ENCODE measurements around the gene SKAP2. TPM values are rescaled to one million over a fixed set of nuclear protein-coding genes. Genes with fewer than 3 reads are reported as not detected.

The SKAP2 gene
- total RNA-seq, 1 experiment from 2014 or later = 0.56 TPM

DNA sequence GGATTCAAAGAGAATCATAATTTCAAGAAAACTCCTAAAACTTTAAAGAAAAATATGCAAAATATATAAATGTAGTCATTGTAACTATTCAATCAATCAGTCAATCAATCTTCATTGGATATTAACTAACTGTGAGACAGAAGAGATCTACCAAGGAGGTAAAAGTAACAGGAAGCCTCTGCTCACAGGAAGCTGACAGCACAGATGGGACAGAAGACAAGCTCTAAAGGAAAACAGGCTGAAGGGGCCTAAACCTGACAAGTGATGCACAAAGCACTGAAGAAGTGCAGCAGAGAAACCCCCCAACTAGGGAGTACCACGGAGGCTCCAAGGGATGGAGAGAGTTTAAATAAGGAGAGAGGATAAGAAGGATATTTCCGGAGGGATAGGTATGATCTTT, 173.0 kb downstream of the SKAP2 start:
- Histone ChIP-seq H3K9me3 (ENCODE audit: low read depth, low read length, poor library complexity, severe bottlenecking) (no peaks in the 10 kb centered on the region), H3K36me3 (ENCODE audit: insufficient read depth, low read length, poor library complexity, severe bottlenecking) (no peaks in the 10 kb centered on the region), H3K27me3 (replicated peaks; ENCODE audit: insufficient read depth, low read depth, low read length, poor library complexity) (peaks cover 92% of the 10 kb centered on the region), H3K4me3 (ENCODE audit: low read depth, low read length, poor library complexity, severe bottlenecking) (no peak overlapping the region), H3K27ac (ENCODE audit: low read depth, low read length, poor library complexity, severe bottlenecking) (no peak overlapping the region), H3K4me1 (ENCODE audit: insufficient read depth, low read length, poor library complexity, severe bottlenecking) (no peaks in the 10 kb centered on the region)
- ChIA-PET POLR2A (ENCODE audit: low non-redundant PET) (no interaction called here), CTCF (no interaction called here)
- intact Hi-C loops (cut with micrococcal nuclease; ENCODE audit: unreplicated experiment) = no loop called here
- no TSS peak for BruUV-seq (replicated peaks)
- no peak for TF ChIP-seq EZH2 (IDR thresholded peaks at IDR 0.05; ENCODE audit: borderline replicate concordance, low read depth, low read length, poor library complexity, severe bottlenecking)
- TF ChIP-seq, protein P1, sequence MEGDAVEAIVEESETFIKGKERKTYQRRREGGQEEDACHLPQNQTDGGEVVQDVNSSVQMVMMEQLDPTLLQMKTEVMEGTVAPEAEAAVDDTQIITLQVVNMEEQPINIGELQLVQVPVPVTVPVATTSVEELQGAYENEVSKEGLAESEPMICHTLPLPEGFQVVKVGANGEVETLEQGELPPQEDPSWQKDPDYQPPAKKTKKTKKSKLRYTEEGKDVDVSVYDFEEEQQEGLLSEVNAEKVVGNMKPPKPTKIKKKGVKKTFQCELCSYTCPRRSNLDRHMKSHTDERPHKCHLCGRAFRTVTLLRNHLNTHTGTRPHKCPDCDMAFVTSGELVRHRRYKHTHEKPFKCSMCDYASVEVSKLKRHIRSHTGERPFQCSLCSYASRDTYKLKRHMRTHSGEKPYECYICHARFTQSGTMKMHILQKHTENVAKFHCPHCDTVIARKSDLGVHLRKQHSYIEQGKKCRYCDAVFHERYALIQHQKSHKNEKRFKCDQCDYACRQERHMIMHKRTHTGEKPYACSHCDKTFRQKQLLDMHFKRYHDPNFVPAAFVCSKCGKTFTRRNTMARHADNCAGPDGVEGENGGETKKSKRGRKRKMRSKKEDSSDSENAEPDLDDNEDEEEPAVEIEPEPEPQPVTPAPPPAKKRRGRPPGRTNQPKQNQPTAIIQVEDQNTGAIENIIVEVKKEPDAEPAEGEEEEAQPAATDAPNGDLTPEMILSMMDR (conservative IDR thresholded peaks at IDR 0.05; ENCODE audit: low read depth, low read length) = no peak
- no peak for DNase-seq (ENCODE audit: low spot score)

DNA sequence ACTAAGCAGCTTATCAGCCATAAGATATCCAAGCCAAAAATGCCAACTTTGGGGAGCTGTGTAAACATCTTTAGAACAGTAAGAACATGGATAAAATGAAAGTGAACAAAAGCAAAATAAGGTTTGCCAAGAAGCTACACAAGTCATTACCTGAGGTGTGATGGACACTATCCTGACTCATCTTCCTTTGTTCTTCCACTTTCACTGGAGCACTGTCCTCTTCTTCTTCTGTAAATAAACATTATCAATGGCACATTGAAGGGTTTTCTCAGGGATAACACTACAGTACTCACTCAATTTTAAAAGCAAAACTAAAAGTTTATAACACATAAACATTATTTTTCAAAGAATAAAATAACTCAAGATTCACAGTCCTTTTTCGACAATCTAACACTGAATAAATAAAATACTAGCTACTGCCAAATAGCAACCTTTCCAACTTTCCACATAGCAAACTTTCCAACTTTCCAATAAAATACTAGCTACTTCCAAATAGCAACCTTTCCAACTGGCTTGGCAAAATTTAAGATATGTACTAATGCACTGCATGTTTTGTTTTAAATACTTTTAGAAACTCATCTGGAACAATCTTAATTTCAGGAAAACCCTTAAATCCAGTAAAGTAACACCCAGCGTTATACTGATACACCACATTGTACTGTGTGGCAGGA, 174.1 kb downstream of the SKAP2 start:
- Histone ChIP-seq H3K4me1 (ENCODE audit: insufficient read depth, low read length, poor library complexity, severe bottlenecking) (no peaks in the 10 kb centered on the region), H3K27me3 (replicated peaks; ENCODE audit: insufficient read depth, low read depth, low read length, poor library complexity) (peaks cover 85% of the 10 kb centered on the region), H3K9me3 (ENCODE audit: low read depth, low read length, poor library complexity, severe bottlenecking) (no peaks in the 10 kb centered on the region), H3K27ac (ENCODE audit: low read depth, low read length, poor library complexity, severe bottlenecking) (no peak overlapping the region), H3K4me3 (ENCODE audit: low read depth, low read length, poor library complexity, severe bottlenecking) (no peak overlapping the region), H3K36me3 (ENCODE audit: insufficient read depth, low read length, poor library complexity, severe bottlenecking) (no peaks in the 10 kb centered on the region)
- TF ChIP-seq EZH2 (IDR thresholded peaks at IDR 0.05; ENCODE audit: borderline replicate concordance, low read depth, low read length, poor library complexity, severe bottlenecking) = no peak
- TF ChIP-seq, protein P1 (conservative IDR thresholded peaks at IDR 0.05; ENCODE audit: low read depth, low read length) = no peak
- no peak for DNase-seq (ENCODE audit: low spot score)
- intact Hi-C loops (cut with micrococcal nuclease; ENCODE audit: unreplicated experiment) = no loop called here
- ChIA-PET CTCF (no interaction called here), POLR2A (ENCODE audit: low non-redundant PET) (no interaction called here)
- no TSS peak for BruUV-seq (replicated peaks)

DNA sequence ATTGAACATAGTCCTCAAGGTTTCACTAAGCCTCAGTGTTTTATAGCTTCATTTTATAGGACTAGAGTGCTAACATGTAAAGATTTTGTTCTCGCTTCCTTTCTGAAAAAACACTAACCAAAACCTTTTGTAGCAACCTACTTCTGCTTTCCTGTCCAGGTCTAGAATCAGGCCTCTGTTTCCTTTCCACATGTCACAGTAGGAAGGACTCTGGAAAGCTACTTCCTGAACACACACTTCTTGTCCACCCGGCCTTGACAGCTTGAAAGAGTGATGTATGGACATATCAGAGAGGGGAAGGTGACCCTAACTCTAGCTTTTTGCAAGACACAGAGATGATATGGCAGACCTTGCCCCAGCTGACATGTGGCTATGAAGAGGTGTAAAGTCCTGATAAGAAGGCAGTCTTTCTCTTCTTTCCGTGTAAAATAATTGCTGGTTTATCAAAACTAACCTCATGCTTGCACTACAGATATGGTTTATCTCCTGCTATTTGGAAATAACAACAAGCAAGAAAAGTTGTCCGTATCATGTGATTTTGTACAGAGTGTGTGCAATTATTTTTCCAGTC, 175.4 kb downstream of the SKAP2 start:
- BruUV-seq (replicated peaks) = no TSS peak
- no peak for DNase-seq (ENCODE audit: low spot score)
- H3K27ac ChIP-seq (ENCODE audit: low read depth, low read length, poor library complexity, severe bottlenecking) = no peak overlapping the region
- POLR2A ChIA-PET (ENCODE audit: low non-redundant PET) = no interaction called here
- intact Hi-C loops (cut with micrococcal nuclease; ENCODE audit: unreplicated experiment) = no loop called here
- H3K4me1 ChIP-seq (ENCODE audit: insufficient read depth, low read length, poor library complexity, severe bottlenecking) = no peaks in the 10 kb centered on the region
- CTCF ChIA-PET = no interaction called here
- H3K4me3 ChIP-seq (ENCODE audit: low read depth, low read length, poor library complexity, severe bottlenecking) = no peak overlapping the region
- TF ChIP-seq EZH2 (IDR thresholded peaks at IDR 0.05; ENCODE audit: borderline replicate concordance, low read depth, low read length, poor library complexity, severe bottlenecking) = no peak
- TF ChIP-seq, protein P1 (conservative IDR thresholded peaks at IDR 0.05; ENCODE audit: low read depth, low read length) = no peak
- H3K36me3 ChIP-seq (ENCODE audit: insufficient read depth, low read length, poor library complexity, severe bottlenecking) = no peaks in the 10 kb centered on the region
- H3K27me3 ChIP-seq (replicated peaks; ENCODE audit: insufficient read depth, low read depth, low read length, poor library complexity) = peaks cover 84% of the 10 kb centered on the region
- no peaks in the 10 kb centered on the region for H3K9me3 ChIP-seq (ENCODE audit: low read depth, low read length, poor library complexity, severe bottlenecking)
